Caki2 (cell line): ENCODE results near the gene CC2D2B. TPM values are rescaled to one million over a fixed set of nuclear protein-coding genes. Genes with fewer than 3 reads are reported as not detected.
"Not testable (repeated sequence)": the region's sequence is repeated elsewhere in the genome, so short reads cannot be mapped to it uniquely, and the experiment has no call there.

Experiments
- DNase-seq: peaks from one replicate; pipeline ENCODE4 v3.0.0-alpha.2; 2015; ENCODE audit warnings: low read depth
- in situ Hi-C: cut with HindIII; loops from 2 replicates; pipeline ENCODE4 v1.10.0; 2016; ENCODE audit warnings: low sequenced_read_pairs, low pct_unique_long_range_greater_than_20kb, mixed read lengths
- total RNA-seq: library from RNA; depleted of rRNA; stranded (reverse); fragments of >200 nt; shearing (Covaris generic); gene quantifications from 2 replicates; pipeline ENCODE4 v1.2.3, GENCODE V29; 2014; ENCODE audit warnings: low replicate concordance

CC2D2B gene
- total RNA-seq, 1 experiment from 2014 or later = not detected

DNA sequence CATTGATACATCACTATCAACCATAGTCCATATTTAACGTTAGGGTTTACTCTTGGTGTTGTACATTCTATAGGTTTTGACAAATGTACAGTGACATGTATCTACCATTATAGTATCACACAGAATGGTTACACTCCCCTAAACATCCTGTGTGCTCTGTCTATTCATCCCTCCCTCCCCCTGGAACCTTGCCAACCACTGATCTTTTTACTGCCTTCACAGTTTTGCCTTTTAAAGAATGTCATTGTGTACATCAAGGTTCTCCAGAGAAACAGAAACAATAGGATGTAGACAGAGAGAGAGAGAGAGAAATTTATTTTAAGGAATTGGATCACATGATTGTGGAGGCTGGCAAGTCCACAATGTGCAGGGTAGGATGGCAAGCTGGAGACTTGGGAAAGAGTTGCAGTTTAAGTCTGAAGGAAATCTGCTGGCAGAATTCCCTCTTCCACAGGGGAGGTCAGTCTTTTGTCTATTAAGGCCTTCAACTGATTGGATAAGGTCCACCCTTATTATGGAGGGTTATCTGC is 90.5 kb downstream of the CC2D2B start:
- in situ Hi-C loops = no loop called here

DNA sequence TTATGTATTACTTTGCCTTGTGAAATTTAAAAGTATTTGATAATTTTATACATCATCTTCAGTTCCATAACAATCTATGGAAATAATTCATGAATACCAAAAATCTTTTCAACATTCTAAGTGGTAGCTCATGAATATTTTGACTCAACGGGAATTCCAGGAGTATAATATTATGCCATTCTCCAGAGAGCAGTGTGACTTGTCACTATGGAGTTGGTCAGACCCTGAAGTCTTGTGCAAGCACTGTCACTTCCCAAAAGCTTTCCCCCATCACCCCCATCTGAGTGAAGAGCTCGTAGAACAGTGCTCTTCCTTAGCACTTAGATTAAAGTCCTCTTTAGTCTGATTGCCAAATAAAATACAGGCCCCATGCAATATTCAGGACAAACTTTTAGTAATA is 106.2 kb downstream of the CC2D2B start:
- no peak for DNase-seq
- in situ Hi-C loops = no loop called here

More for the DNA sequence above, 90.5 kb downstream of the CC2D2B start:
- DNase-seq = no peak

DNA sequence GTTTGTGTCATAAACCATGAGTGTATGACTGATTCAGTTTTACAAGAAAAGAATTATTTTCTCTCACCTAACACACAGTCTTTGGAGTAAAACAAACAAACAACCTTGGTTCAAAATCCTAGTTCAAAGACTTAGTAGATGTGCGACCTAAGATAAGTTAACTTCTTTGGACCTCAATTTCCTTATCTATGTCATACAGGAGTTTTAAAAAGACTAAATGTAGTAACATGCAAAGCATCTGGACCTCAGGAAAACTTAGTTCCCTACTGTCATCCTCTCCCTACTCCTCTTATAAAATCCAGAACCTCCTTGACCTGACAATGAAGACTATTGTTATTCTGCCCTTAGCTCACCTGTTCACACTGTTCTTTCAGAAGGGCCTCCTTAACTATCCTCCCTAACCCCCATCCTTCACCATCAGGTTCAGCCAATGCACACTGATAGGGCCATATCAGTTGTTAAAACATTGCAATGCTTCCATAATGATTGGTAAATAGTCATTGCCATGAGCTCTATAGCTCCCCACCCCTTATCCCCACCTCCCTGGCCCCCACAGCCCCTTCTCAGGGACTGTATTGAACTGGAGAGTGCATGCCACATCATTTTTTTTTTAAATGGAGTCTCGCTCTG is 106.8 kb downstream of the CC2D2B start:
- in situ Hi-C loops = no loop called here
- no peak for DNase-seq

DNA sequence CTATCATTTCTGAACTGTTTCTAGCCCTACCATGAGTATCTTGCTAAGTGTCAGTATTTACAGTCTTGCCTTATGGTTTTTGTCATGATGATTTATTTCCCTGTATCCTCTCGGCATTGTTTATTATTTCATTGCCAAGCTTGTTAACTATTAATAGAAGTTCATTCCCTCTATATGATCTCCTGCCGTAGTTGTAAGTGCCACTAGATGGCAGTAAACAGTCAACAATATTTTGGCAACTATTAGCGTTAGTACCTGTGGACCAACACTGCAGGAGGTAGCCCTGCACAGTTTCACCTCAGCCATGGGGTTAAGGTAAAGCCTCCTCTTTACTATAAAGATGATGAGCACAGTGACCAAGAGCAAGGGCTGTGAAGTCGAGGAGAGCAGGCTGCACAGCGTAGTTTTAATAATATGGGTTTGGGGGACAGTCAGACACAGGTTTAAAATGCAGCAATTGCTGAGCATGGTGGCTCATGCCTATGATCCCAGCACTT is 109.5 kb downstream of the CC2D2B start:
- DNase-seq = peak; percentile 65
- in situ Hi-C loops = no loop called here

DNA sequence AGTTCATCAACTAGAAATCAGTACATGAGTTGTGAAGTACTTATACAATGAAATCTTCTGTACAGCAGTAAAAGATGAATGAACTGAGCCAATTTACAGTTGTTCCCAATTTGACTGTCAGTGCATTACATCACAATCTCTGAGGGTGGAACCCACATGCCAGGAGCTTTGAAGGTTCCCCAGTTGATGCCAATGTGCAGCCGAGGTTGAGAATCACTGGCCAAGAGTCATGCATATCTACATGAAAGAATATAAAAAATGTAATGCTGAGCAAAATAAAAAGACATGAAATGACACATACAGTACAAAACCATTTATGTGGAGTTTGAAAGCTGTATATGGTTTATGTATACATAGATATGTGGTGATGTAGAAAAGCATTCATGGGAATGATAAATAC is 113.6 kb downstream of the CC2D2B start:
- DNase-seq = no peak
- in situ Hi-C loops = no loop called here

DNA sequence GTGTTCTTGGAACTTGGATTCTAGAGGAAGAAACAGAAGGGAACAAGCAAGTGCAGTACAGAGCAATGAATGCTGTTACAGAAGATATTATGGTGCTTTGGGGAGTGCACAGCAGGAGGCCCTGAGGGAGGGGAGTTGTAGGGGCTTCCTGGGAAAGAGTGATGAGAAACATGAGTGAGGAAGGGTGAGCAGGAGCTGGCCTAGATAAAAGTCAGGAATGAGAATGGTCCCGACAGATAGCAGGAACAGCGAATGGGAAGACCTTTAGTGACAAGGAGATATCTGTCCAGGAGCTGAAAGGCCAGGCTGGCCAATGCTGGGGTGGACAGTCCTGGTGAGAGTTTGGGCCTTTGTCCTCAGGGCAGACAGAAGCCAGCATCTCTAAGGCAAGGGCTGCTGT is 115.0 kb downstream of the CC2D2B start:
- DNase-seq = no peak
- in situ Hi-C loops = no loop called here

DNA sequence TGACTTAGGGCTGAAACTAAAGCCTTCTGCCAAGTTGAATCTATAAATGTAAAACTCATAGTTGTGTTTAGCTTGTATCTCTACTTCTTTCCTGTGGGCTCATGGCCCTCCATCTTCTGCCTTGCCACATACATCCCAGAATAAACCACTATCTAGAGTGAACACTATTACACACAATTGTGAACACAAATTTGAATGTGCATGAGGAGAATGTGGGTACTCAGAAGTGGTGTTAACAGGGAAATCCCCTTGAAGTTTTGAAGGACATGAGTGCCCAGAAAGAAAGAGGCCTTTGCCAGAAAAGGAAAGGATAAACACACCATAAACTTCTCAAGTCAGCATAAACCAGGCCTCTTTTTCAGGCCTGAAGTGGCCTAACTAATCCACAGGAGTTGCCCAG is 115.4 kb downstream of the CC2D2B start:
- in situ Hi-C loops = no loop called here
- no peak for DNase-seq

DNA sequence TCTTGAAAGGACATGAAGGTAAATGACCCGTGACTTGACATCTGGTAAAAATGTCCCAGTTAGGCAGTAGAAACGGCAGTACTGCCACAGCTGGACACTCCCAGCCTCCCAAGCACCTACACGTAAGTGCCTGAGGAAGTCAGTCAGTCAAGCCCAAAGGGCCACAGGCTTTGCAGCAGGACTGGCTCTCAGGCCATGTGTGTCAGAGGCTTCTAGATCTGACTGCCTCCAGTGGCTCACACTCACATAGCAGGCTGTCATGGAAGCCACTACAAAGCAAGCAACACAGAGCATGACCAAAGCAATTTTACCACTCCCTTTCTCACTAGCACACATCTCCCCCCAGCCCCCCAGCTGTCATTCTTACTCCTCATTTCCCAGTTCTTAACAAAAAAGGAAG is 117.8 kb downstream of the CC2D2B start:
- DNase-seq = peak; percentile 22
- in situ Hi-C loops = no loop called here

DNA sequence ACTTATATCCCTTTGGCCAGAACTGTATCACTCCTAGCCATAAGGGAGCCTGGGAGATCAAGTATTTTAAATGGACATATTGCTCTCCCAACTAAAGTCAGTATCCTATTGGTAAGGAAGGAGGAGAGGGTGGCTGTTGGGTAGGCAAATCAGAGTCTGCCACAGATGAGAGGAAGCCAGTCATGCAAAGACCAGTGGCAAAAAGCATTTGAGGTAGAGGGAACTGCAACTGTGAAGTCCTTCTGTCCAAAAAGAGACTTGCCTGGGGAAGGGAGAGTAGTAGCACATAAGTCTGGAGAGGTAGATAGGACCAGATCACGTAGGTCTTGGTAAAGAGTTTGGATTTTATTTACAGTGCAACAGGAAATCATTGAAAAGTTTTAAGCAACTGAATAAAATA is 126.8 kb downstream of the CC2D2B start:
- no peak for DNase-seq
- in situ Hi-C loops = no loop called here

DNA sequence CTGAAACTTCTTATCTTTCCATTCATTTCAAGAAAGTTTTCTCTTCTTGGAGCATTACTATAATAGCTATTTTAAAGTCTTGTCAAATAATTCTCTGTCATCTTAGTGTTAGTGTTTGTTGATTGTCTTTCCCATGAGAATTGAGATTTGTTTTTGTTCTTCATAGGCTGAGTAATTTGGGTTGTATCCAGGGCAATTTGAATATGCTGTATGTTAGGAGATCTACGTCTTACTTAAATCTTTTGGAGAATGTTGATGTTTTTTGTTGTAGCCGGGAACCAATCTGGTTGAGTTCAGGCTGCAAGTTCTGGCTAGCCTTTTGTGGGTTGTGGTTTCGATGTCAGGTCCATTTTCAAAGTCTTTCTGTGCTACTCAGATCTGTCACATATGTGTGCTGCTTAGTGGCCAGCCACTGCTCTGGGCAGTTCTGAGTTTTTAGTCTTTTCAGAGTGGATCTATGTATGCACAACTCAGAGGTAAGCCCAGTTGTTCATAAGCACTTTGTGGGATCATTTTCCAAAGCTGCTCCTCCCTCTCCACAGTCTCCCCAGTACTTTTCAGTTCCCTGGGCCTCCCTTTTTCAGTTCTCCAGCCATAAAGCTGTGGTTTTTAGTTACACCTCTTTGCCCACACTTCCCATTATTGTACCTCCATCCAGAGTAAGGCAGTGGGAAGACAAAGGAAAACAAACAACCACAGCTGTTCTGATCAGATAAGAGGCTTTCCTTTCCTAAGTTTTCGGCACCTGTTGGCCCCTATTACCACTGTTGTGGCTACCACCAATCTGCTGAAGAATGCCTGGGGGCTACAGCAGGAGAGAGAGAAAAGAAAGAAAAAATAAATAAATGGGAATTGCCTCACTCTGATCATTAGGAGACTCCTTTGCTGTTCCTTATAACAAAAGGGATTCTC is 131.0 kb downstream of the CC2D2B start:
- DNase-seq = no peak
- in situ Hi-C loops = no loop called here

DNA sequence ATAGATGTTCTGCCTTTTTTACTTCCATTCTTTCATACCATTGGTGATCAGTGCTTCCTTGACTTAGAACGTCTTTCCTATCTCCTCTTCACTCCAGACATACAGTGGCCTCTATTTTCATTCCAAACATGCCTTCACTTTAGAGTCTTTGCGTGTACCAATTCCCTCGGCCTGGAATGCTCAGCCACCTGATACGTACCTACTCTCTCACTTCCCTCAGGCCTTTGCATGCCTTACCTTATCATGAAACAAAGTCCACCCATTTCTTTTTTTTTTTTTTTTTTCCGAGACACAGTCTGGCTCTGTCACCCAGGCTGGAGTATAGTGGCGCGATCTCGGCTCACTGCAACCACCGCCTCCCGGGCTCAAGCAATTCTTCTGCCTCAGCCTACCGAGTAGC is 133.4 kb downstream of the CC2D2B start:
- DNase-seq = no peak
- in situ Hi-C loops = no loop called here

DNA sequence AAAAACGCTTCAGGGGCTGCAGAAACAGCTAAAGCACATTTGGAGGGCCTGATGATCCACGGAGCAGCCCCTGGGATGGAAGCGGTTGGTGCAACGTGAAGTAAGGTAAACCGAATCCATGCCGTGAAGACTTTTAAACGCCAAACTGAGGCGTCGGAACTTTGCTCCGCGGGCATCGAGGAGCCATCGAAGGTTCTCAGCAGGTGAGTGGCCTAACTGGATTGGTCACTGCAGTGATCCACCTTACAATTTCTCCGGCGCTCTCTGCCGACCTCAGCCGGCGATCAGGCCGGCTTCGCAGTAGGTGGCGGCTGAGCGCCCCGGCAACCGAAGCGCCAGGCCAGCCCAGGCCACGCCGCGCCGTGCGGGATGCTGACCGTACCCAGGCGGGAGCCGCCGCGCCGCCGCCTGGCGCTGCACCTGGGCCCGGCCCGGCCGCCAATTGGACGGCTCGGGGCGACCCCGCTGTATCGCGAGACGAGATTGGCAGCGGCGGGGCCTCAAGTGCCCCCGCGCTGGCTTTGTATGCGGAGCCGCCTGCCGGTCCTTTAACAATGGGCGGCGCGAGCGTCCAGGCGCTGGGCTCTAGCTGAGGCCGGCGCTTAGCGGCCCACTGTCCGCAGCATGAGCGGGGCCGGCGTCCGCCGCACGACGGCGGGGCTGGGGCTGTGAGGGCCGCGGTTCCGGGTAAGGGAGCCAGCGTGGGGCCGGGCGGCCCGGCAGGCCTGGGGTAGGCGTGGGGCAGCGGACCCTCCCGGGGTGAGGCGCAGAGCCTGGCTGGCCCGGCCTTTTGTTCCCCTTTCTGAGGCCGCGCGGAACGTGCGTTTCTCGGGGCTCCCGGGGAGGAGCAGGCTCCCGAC is 135.5 kb downstream of the CC2D2B start, which contains the start of gene CCNJ:
TSS of gene CCNJ (plus strand) at position 551 of the 860 bp plus-strand sequence. CDS start 811 bp downstream, outside the sequence.
- peak; percentile 83 for DNase-seq
- in situ Hi-C loops = no loop called here

DNA sequence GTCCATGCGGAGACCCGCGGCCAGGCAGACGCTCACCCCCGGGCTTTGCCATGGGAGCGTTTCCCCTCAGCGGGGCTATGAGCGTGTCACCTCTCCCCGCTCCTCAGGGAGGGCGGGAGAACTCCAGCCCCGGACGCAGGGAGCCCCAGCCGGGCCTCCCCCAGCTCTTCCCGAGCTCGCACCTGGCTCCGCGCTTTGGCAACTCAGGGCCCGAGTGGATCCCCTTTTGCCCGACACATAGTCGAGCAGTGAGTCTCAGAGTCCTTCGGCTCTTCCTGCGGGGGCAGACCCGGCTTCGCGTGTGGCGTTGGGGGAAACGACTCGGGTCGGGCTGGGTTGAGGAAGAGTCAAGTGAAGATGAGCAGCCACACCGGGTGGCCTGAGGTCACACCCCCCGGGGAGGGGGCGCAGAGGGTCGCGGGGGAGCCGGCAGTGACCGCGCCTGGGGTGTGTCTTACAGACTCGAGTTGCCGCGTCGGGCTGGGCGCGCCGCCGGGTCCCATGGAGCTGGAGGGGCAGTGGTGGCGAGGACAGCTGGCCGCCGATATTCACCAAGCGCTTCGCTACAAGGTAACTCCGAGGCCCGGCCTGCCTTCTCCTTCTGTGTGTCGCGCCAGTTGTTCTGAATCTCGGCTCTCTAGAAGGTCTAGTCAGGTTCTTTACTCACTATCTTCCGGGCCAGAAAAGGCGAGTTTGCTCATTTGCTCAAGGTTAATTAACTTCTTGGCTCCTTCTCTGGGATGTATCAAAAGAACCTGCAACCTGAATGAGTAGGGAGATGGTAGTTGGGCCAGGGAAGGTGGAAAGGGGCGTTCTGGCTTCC is 136.3 kb downstream of the CC2D2B start:
- DNase-seq = no peak
- in situ Hi-C loops = no loop called here

DNA sequence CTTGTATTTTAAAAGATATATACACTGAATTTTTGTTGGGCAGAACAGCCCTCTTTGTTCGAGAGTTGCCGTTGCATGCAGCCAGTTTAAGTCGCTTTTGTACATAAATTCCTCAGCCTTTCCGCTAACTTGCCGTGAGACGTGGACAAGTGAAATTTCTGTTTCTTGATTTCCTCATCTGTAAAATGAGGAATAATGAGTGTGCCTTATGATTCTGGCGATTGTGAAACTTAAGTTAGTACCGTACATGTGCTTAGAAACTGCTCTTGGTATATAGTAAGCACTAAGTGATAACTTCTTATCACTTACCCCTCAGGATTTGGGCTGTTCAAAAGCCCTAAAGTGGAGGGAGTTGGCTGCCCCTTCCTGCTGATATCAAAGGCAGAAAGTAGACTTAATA is 137.0 kb downstream of the CC2D2B start:
- DNase-seq = no peak
- in situ Hi-C loops = no loop called here

DNA sequence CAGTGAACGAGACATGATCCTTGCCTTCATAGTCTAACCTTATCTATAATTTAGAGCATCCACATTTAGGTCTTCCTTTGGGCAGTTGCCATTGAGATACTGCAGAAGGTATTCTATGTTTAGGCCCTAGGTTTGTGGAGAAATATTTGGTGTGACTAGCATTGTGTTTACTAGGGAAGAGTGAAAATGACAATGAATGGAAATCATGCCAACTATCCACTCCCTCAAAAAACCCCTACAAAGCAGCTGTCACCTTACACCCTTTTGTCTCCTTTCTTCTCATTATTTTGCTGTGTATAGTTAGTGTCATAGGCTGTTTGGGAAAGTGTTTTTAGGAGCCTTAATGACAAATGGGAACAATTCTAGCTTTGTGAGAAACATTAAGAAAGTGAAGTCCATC is 138.8 kb downstream of the CC2D2B start:
- in situ Hi-C loops = no loop called here
- DNase-seq = no peak

DNA sequence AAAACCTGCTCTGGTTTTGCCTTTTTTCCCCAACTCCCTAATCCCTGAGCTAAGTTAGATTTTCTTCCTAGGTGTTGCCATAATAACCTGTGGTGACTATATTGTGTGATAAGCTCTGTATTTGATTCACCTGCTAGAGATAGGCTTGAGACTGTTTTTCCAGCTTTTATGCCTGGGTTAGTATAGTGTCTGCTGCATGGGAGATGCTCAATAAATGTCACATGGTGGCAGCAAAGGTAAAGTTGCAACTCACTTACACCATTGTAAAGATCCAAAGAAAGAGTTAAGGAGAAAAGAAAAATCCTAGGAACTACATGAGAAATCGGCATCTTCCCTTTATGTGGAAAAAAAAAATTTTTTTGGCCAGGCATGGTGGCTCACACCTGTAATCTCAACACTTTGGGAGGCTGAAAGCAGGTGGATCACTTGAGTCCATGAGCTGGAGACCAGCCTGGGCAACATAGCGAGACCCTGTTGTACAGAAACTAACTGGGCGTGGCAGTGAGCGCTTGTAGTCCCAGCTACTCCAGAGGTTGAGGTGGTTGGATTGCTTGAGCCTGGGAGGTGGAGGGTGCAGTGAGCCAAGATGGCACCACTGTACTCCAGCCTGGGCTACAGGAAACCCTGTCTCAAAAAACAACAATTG is 139.4 kb downstream of the CC2D2B start:
- in situ Hi-C loops = no loop called here
- DNase-seq = peak; percentile 8

DNA sequence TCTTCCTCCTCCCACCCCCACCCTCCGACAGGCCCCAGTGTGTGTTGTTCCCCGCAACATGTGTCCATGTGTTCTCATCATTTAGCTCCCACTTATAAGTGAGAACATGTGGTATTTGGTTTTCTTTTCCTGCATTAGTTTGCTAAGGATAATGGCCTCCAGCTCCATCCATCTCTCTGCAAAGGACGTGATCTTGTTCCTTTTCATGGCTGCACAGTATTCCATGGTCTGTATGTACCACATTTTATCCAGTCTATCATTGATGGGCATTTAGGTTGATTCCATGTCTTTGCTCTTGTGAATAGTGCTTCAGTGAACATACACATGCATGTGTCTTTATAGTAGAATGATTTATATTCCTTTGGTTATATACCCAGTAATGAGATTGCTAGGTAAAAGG is 140.2 kb downstream of the CC2D2B start:
- in situ Hi-C loops, DNase-seq: not testable (repeated sequence)
